BE2C (cell line): Measurements from ENCODE around the gene FXYD3. TPM values are rescaled to one million over a fixed set of nuclear protein-coding genes. Genes with fewer than 3 reads are reported as not detected.
A peak's percentile ranks its signal among the peaks of the same experiment; 100 is the strongest.

ENCODE experiments used
- DNase-seq: peaks from one replicate; pipeline ENCODE4 v3.0.0-alpha.2; 2020
- H3K27me3 ChIP-seq: fragments of 250-450 bp; sonication (Bioruptor Pico); 2 replicates; pipeline ENCODE4 v1.5.1; 2020; ENCODE audit warnings: mild to moderate bottlenecking
- H3K36me3 ChIP-seq: fragments of 250-450 bp; sonication (Bioruptor Pico); 2 replicates; pipeline ENCODE4 v1.5.1; 2020; ENCODE audit warnings: mild to moderate bottlenecking
- H3K4me1 ChIP-seq: fragments of 250-450 bp; sonication (Bioruptor Pico); 2 replicates; pipeline ENCODE4 v1.5.1; 2020
- H3K4me3 ChIP-seq: 2 replicates; pipeline ENCODE4 v1.5.1; 2011; ENCODE audit warnings: low read depth, low read length
- H3K9me3 ChIP-seq: fragments of 250-450 bp; sonication (Bioruptor Pico); 2 replicates; pipeline ENCODE4 v1.5.1; 2020
- CTCF ChIP-seq: IDR thresholded peaks from 2 replicates; pipeline ENCODE4 v1.5.1; 2012; ENCODE audit warnings: mild to moderate bottlenecking, low read depth, low read length
- polyA plus RNA-seq: library from polyadenylated mRNA; unstranded; fragments of >200 nt; gene quantifications from one replicate; pipeline ENCODE4 v1.2.1, GENCODE V29; 2012; ENCODE audit warnings: low read depth, missing spikeins; ENCODE audit not compliant: insufficient read length, insufficient read depth

Gene FXYD3, protein sequence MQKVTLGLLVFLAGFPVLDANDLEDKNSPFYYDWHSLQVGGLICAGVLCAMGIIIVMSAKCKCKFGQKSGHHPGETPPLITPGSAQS
- polyA plus RNA-seq, result not detected

- TF ChIP-seq CTCF, result no peak
- no peaks in the 10 kb centered on the region for H3K9me3 ChIP-seq
- no peak for DNase-seq
- H3K4me1 ChIP-seq, result no peaks in the 10 kb centered on the region
- H3K36me3 ChIP-seq, result no peaks in the 10 kb centered on the region
- peak within 1 kb of the TSS; percentile 1; the same call in 1 of the 2 replicates for H3K4me3 ChIP-seq
- no peaks in the 10 kb centered on the region for H3K27me3 ChIP-seq
Observed at GRCh38 chr19:35115177-35115951, at the start of gene FXYD3. TSS of gene FXYD3 (plus strand) at chr19:35115823. CDS start at chr19:35119377, 3,554 bp downstream.

DNA sequence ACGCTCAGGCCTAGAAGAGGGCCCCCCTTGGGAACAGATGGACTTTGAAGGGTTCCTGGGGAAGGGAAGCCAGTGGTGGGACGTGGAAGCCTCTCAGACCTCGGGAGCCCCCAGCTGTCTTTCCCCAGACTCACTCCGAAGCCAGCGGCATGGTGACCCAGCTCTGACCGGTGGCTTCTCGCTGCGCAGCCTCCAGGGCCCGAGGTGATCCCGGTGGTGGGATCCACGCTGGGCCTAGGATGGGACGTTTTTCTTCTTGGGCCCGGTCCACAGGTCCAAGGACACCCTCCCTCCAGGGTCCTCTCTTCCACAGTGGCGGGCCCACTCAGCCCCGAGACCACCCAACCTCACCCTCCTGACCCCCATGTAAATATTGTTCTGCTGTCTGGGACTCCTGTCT, 49.5 kb upstream of the FXYD3 start:
- DNase-seq, result no peak
- Histone ChIP-seq H3K4me3 (no peak overlapping the region), H3K27me3 (no peaks in the 10 kb centered on the region)

GRCh38 chr19:35066691-35067563, 48.7 kb upstream of the FXYD3 start:
- no peaks in the 10 kb centered on the region; the same call in none of the 2 replicates for H3K9me3 ChIP-seq
- no peaks in the 10 kb centered on the region for H3K36me3 ChIP-seq
- H3K4me3 ChIP-seq, result no peak overlapping the region
- no peaks in the 10 kb centered on the region for H3K27me3 ChIP-seq
- DNase-seq, result peak; percentile 90
- no peaks in the 10 kb centered on the region for H3K4me1 ChIP-seq
- TF ChIP-seq CTCF, result peak; percentile 89

More for the DNA sequence above, 49.5 kb upstream of the FXYD3 start:
- Histone ChIP-seq H3K9me3 (no peaks in the 10 kb centered on the region; the same call in none of the 2 replicates), H3K36me3 (no peaks in the 10 kb centered on the region), H3K4me1 (no peaks in the 10 kb centered on the region)
- TF ChIP-seq CTCF, result no peak

- TF ChIP-seq CTCF, result no peak
- Histone ChIP-seq H3K36me3 (no peaks in the 10 kb centered on the region), H3K27me3 (no peaks in the 10 kb centered on the region), H3K9me3 (no peaks in the 10 kb centered on the region; the same call in none of the 2 replicates), H3K4me3 (no peak overlapping the region), H3K4me1 (no peaks in the 10 kb centered on the region)
- DNase-seq, result no peak
Observed at GRCh38 chr19:35068941-35069634, 46.5 kb upstream of the FXYD3 start.

GRCh38 chr19:35069696-35070095, 45.9 kb upstream of the FXYD3 start:
- Histone ChIP-seq H3K4me1 (no peaks in the 10 kb centered on the region), H3K36me3 (no peaks in the 10 kb centered on the region), H3K27me3 (no peaks in the 10 kb centered on the region), H3K4me3 (no peak overlapping the region), H3K9me3 (no peaks in the 10 kb centered on the region; the same call in none of the 2 replicates)
- TF ChIP-seq CTCF, result no peak
- no peak for DNase-seq
